Measurements from ENCODE around the gene KCNQ1.

DNA sequence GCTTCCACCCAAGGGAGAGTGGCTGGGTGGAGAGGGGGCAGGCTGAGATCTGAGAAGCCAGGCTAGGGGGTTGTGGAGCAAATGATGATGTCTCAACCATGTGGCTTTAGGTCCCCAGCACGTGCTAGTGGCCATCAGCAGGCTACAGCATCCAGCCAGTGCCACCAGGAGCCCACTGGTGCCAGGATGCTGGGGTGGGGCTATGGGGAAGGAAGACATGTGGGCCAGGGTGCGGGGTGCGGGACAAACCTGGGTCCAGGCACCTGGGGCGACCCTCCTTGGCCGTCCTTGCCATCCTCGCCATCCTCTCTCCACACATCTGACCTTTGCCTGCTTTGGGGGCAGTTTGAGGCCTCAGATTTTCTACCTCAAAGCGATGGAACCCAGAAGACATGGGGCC is 104.3 kb downstream of the KCNQ1 start:
- TF ChIP-seq MAX (CRISPR knock-in tag; IDR thresholded peaks at IDR 0.05) = no peak
- TF ChIP-seq CTCF (IDR thresholded peaks at IDR 0.05) = no peak
- no peak for TF ChIP-seq CREB1 (CRISPR knock-in tag; IDR thresholded peaks at IDR 0.05)
- TF ChIP-seq SP1 (CRISPR knock-in tag; conservative IDR thresholded peaks at IDR 0.05) = no peak
- TF ChIP-seq, protein P1, sequence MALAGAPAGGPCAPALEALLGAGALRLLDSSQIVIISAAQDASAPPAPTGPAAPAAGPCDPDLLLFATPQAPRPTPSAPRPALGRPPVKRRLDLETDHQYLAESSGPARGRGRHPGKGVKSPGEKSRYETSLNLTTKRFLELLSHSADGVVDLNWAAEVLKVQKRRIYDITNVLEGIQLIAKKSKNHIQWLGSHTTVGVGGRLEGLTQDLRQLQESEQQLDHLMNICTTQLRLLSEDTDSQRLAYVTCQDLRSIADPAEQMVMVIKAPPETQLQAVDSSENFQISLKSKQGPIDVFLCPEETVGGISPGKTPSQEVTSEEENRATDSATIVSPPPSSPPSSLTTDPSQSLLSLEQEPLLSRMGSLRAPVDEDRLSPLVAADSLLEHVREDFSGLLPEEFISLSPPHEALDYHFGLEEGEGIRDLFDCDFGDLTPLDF (CRISPR knock-in tag; IDR thresholded peaks at IDR 0.05) = no peak
- TF ChIP-seq, protein P2, sequence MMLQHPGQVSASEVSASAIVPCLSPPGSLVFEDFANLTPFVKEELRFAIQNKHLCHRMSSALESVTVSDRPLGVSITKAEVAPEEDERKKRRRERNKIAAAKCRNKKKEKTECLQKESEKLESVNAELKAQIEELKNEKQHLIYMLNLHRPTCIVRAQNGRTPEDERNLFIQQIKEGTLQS (CRISPR knock-in tag; conservative IDR thresholded peaks at IDR 0.05) = no peak
- no peak for TF ChIP-seq JUN (CRISPR knock-in tag; IDR thresholded peaks at IDR 0.05)
- TF ChIP-seq TCF7 (CRISPR knock-in tag; IDR thresholded peaks at IDR 0.05; ENCODE audit: low read depth) = no peak
- no peak for TF ChIP-seq GABPB1 (CRISPR knock-in tag; IDR thresholded peaks at IDR 0.05)
- no peak for TF ChIP-seq FOXK1 (CRISPR knock-in tag; IDR thresholded peaks at IDR 0.05)
- TF ChIP-seq, protein P3, sequence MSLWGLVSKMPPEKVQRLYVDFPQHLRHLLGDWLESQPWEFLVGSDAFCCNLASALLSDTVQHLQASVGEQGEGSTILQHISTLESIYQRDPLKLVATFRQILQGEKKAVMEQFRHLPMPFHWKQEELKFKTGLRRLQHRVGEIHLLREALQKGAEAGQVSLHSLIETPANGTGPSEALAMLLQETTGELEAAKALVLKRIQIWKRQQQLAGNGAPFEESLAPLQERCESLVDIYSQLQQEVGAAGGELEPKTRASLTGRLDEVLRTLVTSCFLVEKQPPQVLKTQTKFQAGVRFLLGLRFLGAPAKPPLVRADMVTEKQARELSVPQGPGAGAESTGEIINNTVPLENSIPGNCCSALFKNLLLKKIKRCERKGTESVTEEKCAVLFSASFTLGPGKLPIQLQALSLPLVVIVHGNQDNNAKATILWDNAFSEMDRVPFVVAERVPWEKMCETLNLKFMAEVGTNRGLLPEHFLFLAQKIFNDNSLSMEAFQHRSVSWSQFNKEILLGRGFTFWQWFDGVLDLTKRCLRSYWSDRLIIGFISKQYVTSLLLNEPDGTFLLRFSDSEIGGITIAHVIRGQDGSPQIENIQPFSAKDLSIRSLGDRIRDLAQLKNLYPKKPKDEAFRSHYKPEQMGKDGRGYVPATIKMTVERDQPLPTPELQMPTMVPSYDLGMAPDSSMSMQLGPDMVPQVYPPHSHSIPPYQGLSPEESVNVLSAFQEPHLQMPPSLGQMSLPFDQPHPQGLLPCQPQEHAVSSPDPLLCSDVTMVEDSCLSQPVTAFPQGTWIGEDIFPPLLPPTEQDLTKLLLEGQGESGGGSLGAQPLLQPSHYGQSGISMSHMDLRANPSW (CRISPR knock-in tag; conservative IDR thresholded peaks at IDR 0.05; ENCODE audit: low read depth) = no peak
- no peak for TF ChIP-seq NR2C2 (CRISPR knock-in tag; IDR thresholded peaks at IDR 0.05)

Measured in WTC11 (cell line).